Liver (tissue), 9 donors: ENCODE data around the gene CPA5. TPM values are rescaled to one million over a fixed set of nuclear protein-coding genes. Genes with fewer than 3 reads are reported as not detected.

ENCODE experiments used
- DNase-seq: peaks from one replicate; pipeline ENCODE4 v3.0.0-alpha.2; 2017; ENCODE audit warnings: low spot score
- H3K27ac ChIP-seq, 2 donors: one replicate each; pipeline ENCODE4 v1.7.0; 2013; ENCODE audit warnings: inconsistent platforms in 2 of 2, low read length in 2 of 2, control low read depth in 1 of 2, low read depth in 1 of 2, mild to moderate bottlenecking in 1 of 2
- H3K27me3 ChIP-seq, 4 donors: one replicate each; pipeline versions ENCODE4 v1.6.1 to v1.7.0; 2013; ENCODE audit warnings: low read length in 3 of 4, inconsistent platforms in 1 of 4, mild to moderate bottlenecking in 1 of 4, moderate library complexity in 1 of 4; ENCODE audit not compliant: control insufficient read depth in 4 of 4, insufficient read depth in 4 of 4
- H3K36me3 ChIP-seq, 4 donors: one replicate each; pipeline versions ENCODE4 v1.6.1 to v1.7.0; 2013; ENCODE audit warnings: low read length in 3 of 4, mild to moderate bottlenecking in 3 of 4, low read depth in 1 of 4, moderate library complexity in 1 of 4; ENCODE audit not compliant: control insufficient read depth in 4 of 4, insufficient read depth in 3 of 4
- H3K4me1 ChIP-seq, 4 donors: one replicate each; pipeline versions ENCODE4 v1.6.1 to v1.7.0; 2013; ENCODE audit warnings: low read length in 3 of 4, mild to moderate bottlenecking in 3 of 4, moderate library complexity in 1 of 4; ENCODE audit not compliant: control insufficient read depth in 4 of 4, insufficient read depth in 4 of 4
- H3K4me3 ChIP-seq, 3 donors: one replicate each; pipeline versions ENCODE4 v1.6.1 to v1.7.0; 2013; ENCODE audit warnings: low read length in 3 of 3, control low read depth in 1 of 3, low read depth in 1 of 3, mild to moderate bottlenecking in 1 of 3
- H3K9ac ChIP-seq, 2 donors: one replicate each; pipeline ENCODE4 v1.7.0; 2013; ENCODE audit warnings: low read length in 2 of 2, mild to moderate bottlenecking in 2 of 2, moderate library complexity in 2 of 2, control low read depth in 1 of 2, low read depth in 1 of 2
- H3K9me3 ChIP-seq, 4 donors: one replicate each; pipeline versions ENCODE4 v1.6.1 to v1.7.0; 2013; ENCODE audit warnings: low read length in 3 of 4; ENCODE audit not compliant: control insufficient read depth in 4 of 4
- ATF3 ChIP-seq: IDR thresholded peaks from 2 replicates; pipeline ENCODE4 v1.6.1; 2016; ENCODE audit warnings: antibody characterized with exemption
- CTCF ChIP-seq: fragments of 150-350 bp; IDR thresholded peaks from 2 replicates; pipeline ENCODE4 v1.5.1; 2017; ENCODE audit warnings: improper control_type of control experiment, low read depth, low read length; ENCODE audit not compliant: missing input control
- EGR1 ChIP-seq, 2 donors: IDR thresholded peaks; 2 replicates each; pipeline ENCODE4 v1.6.1; 2016 to 2018; ENCODE audit warnings: antibody characterized with exemption in 2 of 2, low read depth in 2 of 2
- FOXA1 ChIP-seq: IDR thresholded peaks from 2 replicates; pipeline ENCODE4 v1.6.1; 2016; ENCODE audit warnings: antibody characterized with exemption
- FOXA2 ChIP-seq: IDR thresholded peaks from 2 replicates; pipeline ENCODE4 v1.6.1; 2016; ENCODE audit warnings: antibody characterized with exemption
- GABPA ChIP-seq, 2 donors: IDR thresholded peaks in 1 of 2; conservative IDR thresholded peaks in 1 of 2; 2 replicates each; pipeline ENCODE4 v1.6.1; 2016; ENCODE audit warnings: antibody characterized with exemption in 2 of 2, mild to moderate bottlenecking in 1 of 2, moderate library complexity in 1 of 2
- HNF4A ChIP-seq, 2 donors: conservative IDR thresholded peaks; 2 replicates each; pipeline ENCODE4 v1.6.1; 2016; ENCODE audit warnings: antibody characterized with exemption in 2 of 2, mild to moderate bottlenecking in 2 of 2
- HNF4G ChIP-seq: IDR thresholded peaks from 2 replicates; pipeline ENCODE4 v1.6.1; 2016; ENCODE audit warnings: antibody characterized with exemption
- NR2F2 ChIP-seq: IDR thresholded peaks from 2 replicates; pipeline ENCODE4 v1.6.1; 2016; ENCODE audit warnings: antibody characterized with exemption
- RXRA ChIP-seq, 2 donors: IDR thresholded peaks; 2 replicates each; pipeline ENCODE4 v1.6.1; 2017 to 2018; ENCODE audit warnings: antibody characterized with exemption in 2 of 2, mild to moderate bottlenecking in 1 of 2
- SP1 ChIP-seq: IDR thresholded peaks from 2 replicates; pipeline ENCODE4 v1.6.1; 2018; ENCODE audit warnings: antibody characterized with exemption, mild to moderate bottlenecking
- TAF1 ChIP-seq: conservative IDR thresholded peaks from 2 replicates; pipeline ENCODE4 v1.6.1; 2016; ENCODE audit warnings: antibody characterized with exemption, mild to moderate bottlenecking
- YY1 ChIP-seq: IDR thresholded peaks from 2 replicates; pipeline ENCODE4 v1.6.1; 2016; ENCODE audit warnings: antibody characterized with exemption, mild to moderate bottlenecking
- WGBS: extraction: QIAGEN DNeasy Blood & Tissue Kit; methylation state at CpG from one replicate; pipeline ENCODE4 v1.1.7; 2013; 5-methylcytosine and 5-hydroxymethylcytosine counted together
- polyA plus RNA-seq, 2 donors: library from polyadenylated mRNA; stranded (reverse) in 1 of 2; unstranded in 1 of 2; fragments of 200-250 nt in 1 of 2; fragments of >200 nt in 1 of 2; fragmentation: Nextera tagmentation in 1 of 2; extraction: Ambion mirVana in 1 of 2; gene quantifications; one replicate each; pipeline versions ENCODE4 v1.2.1 to v1.2.3, GENCODE V29; 2013 to 2015
- total RNA-seq, 2 donors: library from RNA; depleted of rRNA; stranded (reverse); fragments of >200 nt; gene quantifications; one replicate each; pipeline ENCODE4 v1.2.3, GENCODE V29; 2014
- TF ChIP-seq, protein P1 (sequence below): IDR thresholded peaks from 2 replicates; pipeline ENCODE4 v1.6.1; 2016; ENCODE audit warnings: antibody characterized with exemption
- TF ChIP-seq, protein P2 (sequence below): IDR thresholded peaks from 2 replicates; pipeline ENCODE4 v1.6.1; 2016; ENCODE audit warnings: antibody characterized with exemption, mild to moderate bottlenecking
- TF ChIP-seq, protein P3 (sequence below): IDR thresholded peaks from 2 replicates; pipeline ENCODE4 v1.6.1; 2016; ENCODE audit warnings: antibody characterized with exemption
- donor health status: healthy.
- donor health status: healthy.
- donor health status: healthy.
- donor health status: healthy.
- donor health status: healthy.

The CPA5 gene
- total and polyA plus RNA-seq, 4 donors, result 0.33 TPM; not detected in 3

DNA sequence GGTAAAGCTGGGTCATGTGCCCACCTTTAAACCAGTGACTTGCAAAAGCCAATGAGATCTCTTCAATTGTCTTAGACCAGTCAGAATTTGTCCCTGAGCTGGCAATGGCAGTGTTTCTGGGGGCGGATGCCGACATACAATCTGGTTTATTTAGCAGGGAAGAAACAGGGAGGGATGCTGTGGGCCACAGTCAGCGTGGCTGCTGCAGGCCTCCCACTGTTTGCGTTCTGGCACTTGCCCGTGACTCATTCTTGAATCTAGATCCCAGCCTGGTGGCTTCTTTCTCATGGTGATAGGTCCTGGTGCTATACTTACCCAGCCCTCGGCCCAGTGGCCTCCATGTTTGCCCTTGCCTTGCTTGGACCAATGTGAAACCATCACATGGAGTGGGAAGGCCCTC lies 32.6 kb downstream of the CPA5 start:
- no peaks in the 10 kb centered on the region for H3K4me1 ChIP-seq
- H3K9me3 ChIP-seq, result no peaks in the 10 kb centered on the region
- TF ChIP-seq, protein P1, sequence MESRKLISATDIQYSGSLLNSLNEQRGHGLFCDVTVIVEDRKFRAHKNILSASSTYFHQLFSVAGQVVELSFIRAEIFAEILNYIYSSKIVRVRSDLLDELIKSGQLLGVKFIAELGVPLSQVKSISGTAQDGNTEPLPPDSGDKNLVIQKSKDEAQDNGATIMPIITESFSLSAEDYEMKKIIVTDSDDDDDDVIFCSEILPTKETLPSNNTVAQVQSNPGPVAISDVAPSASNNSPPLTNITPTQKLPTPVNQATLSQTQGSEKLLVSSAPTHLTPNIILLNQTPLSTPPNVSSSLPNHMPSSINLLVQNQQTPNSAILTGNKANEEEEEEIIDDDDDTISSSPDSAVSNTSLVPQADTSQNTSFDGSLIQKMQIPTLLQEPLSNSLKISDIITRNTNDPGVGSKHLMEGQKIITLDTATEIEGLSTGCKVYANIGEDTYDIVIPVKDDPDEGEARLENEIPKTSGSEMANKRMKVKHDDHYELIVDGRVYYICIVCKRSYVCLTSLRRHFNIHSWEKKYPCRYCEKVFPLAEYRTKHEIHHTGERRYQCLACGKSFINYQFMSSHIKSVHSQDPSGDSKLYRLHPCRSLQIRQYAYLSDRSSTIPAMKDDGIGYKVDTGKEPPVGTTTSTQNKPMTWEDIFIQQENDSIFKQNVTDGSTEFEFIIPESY, result no peak
- no peak for TF ChIP-seq RXRA (IDR thresholded peaks at IDR 0.05)
- no peak for TF ChIP-seq FOXA2
- TF ChIP-seq YY1, result no peak
- no peak for TF ChIP-seq ATF3
- TF ChIP-seq SP1, result no peak
- TF ChIP-seq, protein P2, sequence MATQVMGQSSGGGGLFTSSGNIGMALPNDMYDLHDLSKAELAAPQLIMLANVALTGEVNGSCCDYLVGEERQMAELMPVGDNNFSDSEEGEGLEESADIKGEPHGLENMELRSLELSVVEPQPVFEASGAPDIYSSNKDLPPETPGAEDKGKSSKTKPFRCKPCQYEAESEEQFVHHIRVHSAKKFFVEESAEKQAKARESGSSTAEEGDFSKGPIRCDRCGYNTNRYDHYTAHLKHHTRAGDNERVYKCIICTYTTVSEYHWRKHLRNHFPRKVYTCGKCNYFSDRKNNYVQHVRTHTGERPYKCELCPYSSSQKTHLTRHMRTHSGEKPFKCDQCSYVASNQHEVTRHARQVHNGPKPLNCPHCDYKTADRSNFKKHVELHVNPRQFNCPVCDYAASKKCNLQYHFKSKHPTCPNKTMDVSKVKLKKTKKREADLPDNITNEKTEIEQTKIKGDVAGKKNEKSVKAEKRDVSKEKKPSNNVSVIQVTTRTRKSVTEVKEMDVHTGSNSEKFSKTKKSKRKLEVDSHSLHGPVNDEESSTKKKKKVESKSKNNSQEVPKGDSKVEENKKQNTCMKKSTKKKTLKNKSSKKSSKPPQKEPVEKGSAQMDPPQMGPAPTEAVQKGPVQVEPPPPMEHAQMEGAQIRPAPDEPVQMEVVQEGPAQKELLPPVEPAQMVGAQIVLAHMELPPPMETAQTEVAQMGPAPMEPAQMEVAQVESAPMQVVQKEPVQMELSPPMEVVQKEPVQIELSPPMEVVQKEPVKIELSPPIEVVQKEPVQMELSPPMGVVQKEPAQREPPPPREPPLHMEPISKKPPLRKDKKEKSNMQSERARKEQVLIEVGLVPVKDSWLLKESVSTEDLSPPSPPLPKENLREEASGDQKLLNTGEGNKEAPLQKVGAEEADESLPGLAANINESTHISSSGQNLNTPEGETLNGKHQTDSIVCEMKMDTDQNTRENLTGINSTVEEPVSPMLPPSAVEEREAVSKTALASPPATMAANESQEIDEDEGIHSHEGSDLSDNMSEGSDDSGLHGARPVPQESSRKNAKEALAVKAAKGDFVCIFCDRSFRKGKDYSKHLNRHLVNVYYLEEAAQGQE, result no peak
- no peak for TF ChIP-seq GABPA (IDR thresholded peaks at IDR 0.05 in 1 of 2, conservative IDR thresholded peaks at IDR 0.05 in 1 of 2)
- no peak for TF ChIP-seq CTCF
- no peak for TF ChIP-seq TAF1
- no peak for TF ChIP-seq EGR1 (IDR thresholded peaks at IDR 0.05; ENCODE audit: low read depth in 2 of 2)
- no peak for TF ChIP-seq NR2F2
- no peak for TF ChIP-seq HNF4A (conservative IDR thresholded peaks at IDR 0.05)
- TF ChIP-seq, protein P3, sequence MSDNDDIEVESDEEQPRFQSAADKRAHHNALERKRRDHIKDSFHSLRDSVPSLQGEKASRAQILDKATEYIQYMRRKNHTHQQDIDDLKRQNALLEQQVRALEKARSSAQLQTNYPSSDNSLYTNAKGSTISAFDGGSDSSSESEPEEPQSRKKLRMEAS, result no peak
- no peak for TF ChIP-seq FOXA1
- H3K27ac ChIP-seq, result no peak overlapping the region
- H3K4me3 ChIP-seq, result no peak overlapping the region
- H3K9ac ChIP-seq, result no peak overlapping the region
- no peaks in the 10 kb centered on the region for H3K27me3 ChIP-seq
- H3K36me3 ChIP-seq, result no peaks in the 10 kb centered on the region
- no peak for DNase-seq
- WGBS, result 85% methylated on average over 6 of the region's 6 CpGs

- Histone ChIP-seq H3K4me1 (no peaks in the 10 kb centered on the region), H3K9ac (no peak overlapping the region), H3K9me3 (no peaks in the 10 kb centered on the region), H3K36me3 (no peaks in the 10 kb centered on the region), H3K27me3 (no peaks in the 10 kb centered on the region), H3K27ac (no peak overlapping the region), H3K4me3 (no peak overlapping the region)
- no peak for DNase-seq
- WGBS, result 88% methylated on average over 7 of the region's 7 CpGs
- TF ChIP-seq YY1, result no peak
- TF ChIP-seq RXRA (IDR thresholded peaks at IDR 0.05), result no peak
- TF ChIP-seq TAF1, result no peak
- TF ChIP-seq, protein P2, result no peak
- no peak for TF ChIP-seq SP1
- TF ChIP-seq HNF4A (conservative IDR thresholded peaks at IDR 0.05), result no peak
- no peak for TF ChIP-seq FOXA2
- TF ChIP-seq, protein P1, result no peak
- no peak for TF ChIP-seq HNF4G
- TF ChIP-seq EGR1 (IDR thresholded peaks at IDR 0.05; ENCODE audit: low read depth in 2 of 2), result no peak
- TF ChIP-seq FOXA1, result no peak
- TF ChIP-seq GABPA (IDR thresholded peaks at IDR 0.05 in 1 of 2, conservative IDR thresholded peaks at IDR 0.05 in 1 of 2), result no peak
- TF ChIP-seq NR2F2, result no peak
- TF ChIP-seq, protein P3, result no peak
- no peak for TF ChIP-seq ATF3
These were observed 34.4 kb downstream of the CPA5 start for GRCh38 chr7:130379019-130379418.
